WI38 (cell line): ENCODE measurements around the gene CX3CL1.

Source experiments
- H3K4me3 ChIP-seq: 2 replicates; pipeline ENCODE4 v1.5.1; 2011; ENCODE audit warnings: low read depth, mild to moderate bottlenecking, control low read depth, low read length
- CTCF ChIP-seq: IDR thresholded peaks from 2 replicates; pipeline ENCODE4 v1.5.1; 2012; ENCODE audit warnings: low read depth, mild to moderate bottlenecking, control low read depth, low read length

The CX3CL1 gene

GRCh38 chr16:57358086-57358420 is 14.2 kb upstream of the CX3CL1 start:
- no peak for TF ChIP-seq CTCF
- no peak overlapping the region for H3K4me3 ChIP-seq

- no peak for TF ChIP-seq CTCF
- H3K4me3 ChIP-seq, result no peak within 1 kb of the TSS
These were observed 13.7 kb upstream of the CX3CL1 start, which contains the start of gene CCL22 for GRCh38 chr16:57358527-57359095. Gene CCL22, plus strand, starts transcription at chr16:57358783. Its CDS starts 34 bp downstream, at chr16:57358817.

GRCh38 chr16:57360321-57360935 is 11.9 kb upstream of the CX3CL1 start:
- H3K4me3 ChIP-seq, result no peak overlapping the region
- TF ChIP-seq CTCF, result no peak

GRCh38 chr16:57361404-57361803 is 10.9 kb upstream of the CX3CL1 start:
- H3K4me3 ChIP-seq, result no peak overlapping the region
- no peak for TF ChIP-seq CTCF

GRCh38 chr16:57364143-57364542 is 8.1 kb upstream of the CX3CL1 start:
- H3K4me3 ChIP-seq, result no peak overlapping the region
- no peak for TF ChIP-seq CTCF

GRCh38 chr16:57366544-57367040 is 5.7 kb upstream of the CX3CL1 start:
- TF ChIP-seq CTCF, result no peak
- H3K4me3 ChIP-seq, result no peak overlapping the region

- H3K4me3 ChIP-seq, result no peak overlapping the region
- no peak for TF ChIP-seq CTCF
These were observed 5.1 kb upstream of the CX3CL1 start for GRCh38 chr16:57367116-57367752.
